Measurements from ENCODE around the gene FBL. TPM values are rescaled to one million over a fixed set of nuclear protein-coding genes. Genes with fewer than 3 reads are reported as not detected.

Gene FBL
- total and polyA plus RNA-seq, 4 donors = 121 to 232 (median 154) TPM

DNA sequence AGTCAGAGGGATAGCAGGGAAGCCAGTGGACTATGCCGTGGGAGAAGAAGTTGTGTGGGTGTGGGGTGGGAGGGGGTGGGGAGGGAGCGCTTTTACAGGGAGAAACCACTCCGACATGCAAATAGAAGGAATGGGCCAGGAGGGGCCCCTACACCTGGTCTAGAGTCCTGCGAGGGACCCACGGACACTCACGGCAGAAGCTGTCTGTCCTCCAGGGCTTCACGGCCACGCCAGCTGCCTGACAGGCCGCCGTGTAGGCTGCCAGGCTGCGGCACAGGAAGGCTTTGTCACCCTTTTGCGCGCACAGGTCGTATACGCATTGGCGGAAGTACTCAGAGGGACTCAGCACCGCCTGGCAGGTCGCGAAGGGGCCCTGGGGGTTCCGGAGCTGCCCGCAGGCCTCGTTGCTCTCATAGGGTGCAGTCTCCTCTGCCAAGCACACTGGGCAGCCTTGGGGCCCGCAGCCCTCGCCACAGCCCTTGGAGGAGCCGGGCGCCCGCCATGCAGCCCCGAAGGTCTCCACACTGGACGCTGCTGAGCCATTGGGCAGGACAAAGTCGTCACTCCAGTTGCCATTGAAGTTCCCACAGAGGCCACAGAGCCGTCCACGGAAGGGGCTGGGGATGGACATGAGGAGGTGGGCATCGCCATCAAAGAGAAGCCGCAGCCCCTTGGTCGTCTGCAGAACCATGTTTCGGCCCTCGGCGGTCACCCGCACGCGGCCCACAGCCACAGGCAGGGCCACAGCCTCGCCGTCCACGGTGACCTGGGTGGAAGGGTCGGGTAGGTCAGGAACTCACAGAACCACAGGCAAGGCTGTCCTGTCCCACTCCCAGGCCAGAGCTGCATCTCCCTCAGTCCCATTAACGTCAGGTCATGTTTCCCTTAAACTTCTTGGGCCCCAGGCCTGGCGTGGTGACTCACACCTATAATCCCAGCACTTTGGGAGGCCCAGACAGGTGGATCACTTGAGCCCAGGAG lies 26.0 kb upstream of the FBL start:
- no peak for ATAC-seq (ENCODE audit: low FRiP score)
- peak in 1 of 2 donors; percentile 75 for DNase-seq
- intact Hi-C loops (cut with DNase I) = no loop called here
- WGBS, 2 donors = 88 to 92% methylated on average over 47 of the region's 47 CpGs
- no peaks in the 10 kb centered on the region for H3K4me1 ChIP-seq (ENCODE audit: control insufficient read depth in 1 of 2, insufficient read depth in 2 of 2, low read length in 2 of 2)
- no peaks in the 10 kb centered on the region for H3K9me3 ChIP-seq (ENCODE audit: control insufficient read depth, low read length)
- no peak overlapping the region for H3K27ac ChIP-seq (ENCODE audit: low read depth in 1 of 2, low read length in 2 of 2)
- H3K36me3 ChIP-seq (ENCODE audit: control insufficient read depth in 1 of 2, insufficient read depth in 2 of 2, low read length in 1 of 2) = no peaks in the 10 kb centered on the region
- no peaks in the 10 kb centered on the region for H3K27me3 ChIP-seq (ENCODE audit: control insufficient read depth in 1 of 2, insufficient read depth in 2 of 2, low read length in 1 of 2)
- no peak overlapping the region for H3K4me3 ChIP-seq (ENCODE audit: low read length in 2 of 2)

GRCh38 chr19:39871362-39871761 lies 25.2 kb upstream of the FBL start:
- ATAC-seq (ENCODE audit: low FRiP score) = no peak
- intact Hi-C loops (cut with DNase I) = no loop called here

DNA sequence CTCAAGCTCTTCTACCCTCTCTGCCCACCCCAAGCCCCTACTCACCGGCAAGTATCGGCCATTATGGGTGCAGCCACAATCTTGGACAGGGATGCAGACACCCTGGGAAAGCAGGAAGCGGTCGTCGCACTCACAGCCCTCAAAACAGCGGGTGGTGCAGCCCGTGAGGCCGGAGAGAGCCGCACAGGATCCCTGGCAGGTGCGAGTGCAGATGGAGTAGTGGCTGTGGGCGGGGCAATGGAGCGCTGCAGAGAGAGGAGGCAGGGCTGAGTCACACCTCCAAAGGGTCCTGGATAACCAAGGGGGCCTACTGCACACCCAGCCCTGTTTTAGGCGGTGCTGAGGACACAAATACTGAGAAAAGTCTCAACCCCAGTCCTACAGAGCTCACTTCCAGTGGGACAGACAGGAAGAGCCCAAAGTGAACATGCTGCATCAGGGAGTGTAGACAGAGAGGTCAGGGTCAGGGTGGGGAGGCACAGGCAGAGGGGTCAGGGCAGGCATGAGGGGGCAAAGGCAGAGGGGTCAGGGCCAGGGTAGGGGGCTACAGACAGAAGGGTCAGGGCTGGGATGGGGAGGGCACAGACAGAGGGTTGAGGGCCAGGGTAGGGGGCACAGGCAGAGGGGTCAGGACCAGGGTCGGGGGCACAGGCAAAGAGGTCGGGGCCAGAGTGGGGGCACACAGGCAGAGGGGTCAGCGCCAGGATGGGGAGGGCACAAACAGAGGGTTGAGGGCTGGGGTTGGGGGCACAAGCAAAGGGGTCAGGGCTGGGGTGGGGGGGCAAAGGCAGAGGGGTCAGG lies 24.2 kb upstream of the FBL start:
- H3K9me3 ChIP-seq (ENCODE audit: control insufficient read depth, low read length) = no peaks in the 10 kb centered on the region
- H3K4me1 ChIP-seq (ENCODE audit: control insufficient read depth in 1 of 2, insufficient read depth in 2 of 2, low read length in 2 of 2) = no peaks in the 10 kb centered on the region
- no peak overlapping the region for H3K4me3 ChIP-seq (ENCODE audit: low read length in 2 of 2)
- intact Hi-C loops (cut with DNase I) = no loop called here
- no peaks in the 10 kb centered on the region for H3K36me3 ChIP-seq (ENCODE audit: control insufficient read depth in 1 of 2, insufficient read depth in 2 of 2, low read length in 1 of 2)
- ATAC-seq (ENCODE audit: low FRiP score) (no peak), DNase-seq (peak in 1 of 2 donors; percentile 64)
- H3K27ac ChIP-seq (ENCODE audit: low read depth in 1 of 2, low read length in 2 of 2) = no peak overlapping the region
- WGBS, 2 donors = 31% methylated on average over 16 of the region's 16 CpGs
- H3K27me3 ChIP-seq (ENCODE audit: control insufficient read depth in 1 of 2, insufficient read depth in 2 of 2, low read length in 1 of 2) = no peaks in the 10 kb centered on the region

More at GRCh38 chr19:39871362-39871761, 25.2 kb upstream of the FBL start:
- 91 to 92% methylated on average over 6 of the region's 6 CpGs for WGBS, 2 donors
- no peak overlapping the region for H3K27ac ChIP-seq (ENCODE audit: low read depth in 1 of 2, low read length in 2 of 2)
- DNase-seq = peak in 1 of 2 donors; percentile 36
- no peaks in the 10 kb centered on the region for H3K4me1 ChIP-seq (ENCODE audit: control insufficient read depth in 1 of 2, insufficient read depth in 2 of 2, low read length in 2 of 2)
- no peak overlapping the region for H3K4me3 ChIP-seq (ENCODE audit: low read length in 2 of 2)
- no peaks in the 10 kb centered on the region for H3K36me3 ChIP-seq (ENCODE audit: control insufficient read depth in 1 of 2, insufficient read depth in 2 of 2, low read length in 1 of 2)
- H3K9me3 ChIP-seq (ENCODE audit: control insufficient read depth, low read length) = no peaks in the 10 kb centered on the region
- no peaks in the 10 kb centered on the region for H3K27me3 ChIP-seq (ENCODE audit: control insufficient read depth in 1 of 2, insufficient read depth in 2 of 2, low read length in 1 of 2)

DNA sequence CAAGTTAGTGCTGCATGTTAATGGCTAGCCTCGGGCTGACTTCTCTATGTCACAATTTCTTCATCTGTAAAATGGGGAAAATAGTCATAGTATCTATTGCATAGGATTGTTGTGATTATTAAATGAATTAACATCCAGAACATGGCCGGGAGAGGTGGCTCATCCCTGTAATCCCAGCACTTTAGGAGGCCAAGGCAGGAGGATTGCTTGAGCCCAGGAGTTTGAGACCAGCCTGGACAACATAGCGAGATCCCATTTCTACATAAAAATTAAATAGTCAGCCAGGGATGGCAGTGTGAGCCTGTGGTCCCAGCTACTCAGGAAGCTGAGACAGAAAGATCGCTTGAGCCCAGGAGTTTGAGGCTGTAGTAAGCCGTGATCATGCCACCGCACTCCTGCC lies 21.8 kb upstream of the FBL start:
- no peak overlapping the region for H3K27ac ChIP-seq (ENCODE audit: low read depth in 1 of 2, low read length in 2 of 2)
- no peaks in the 10 kb centered on the region for H3K9me3 ChIP-seq (ENCODE audit: control insufficient read depth, low read length)
- H3K4me1 ChIP-seq (ENCODE audit: control insufficient read depth in 1 of 2, insufficient read depth in 2 of 2, low read length in 2 of 2) = no peaks in the 10 kb centered on the region
- no peaks in the 10 kb centered on the region for H3K27me3 ChIP-seq (ENCODE audit: control insufficient read depth in 1 of 2, insufficient read depth in 2 of 2, low read length in 1 of 2)
- no peak for DNase-seq
- no peak overlapping the region for H3K4me3 ChIP-seq (ENCODE audit: low read length in 2 of 2)
- H3K36me3 ChIP-seq (ENCODE audit: control insufficient read depth in 1 of 2, insufficient read depth in 2 of 2, low read length in 1 of 2) = no peaks in the 10 kb centered on the region
- intact Hi-C loops (cut with DNase I) = no loop called here
- ATAC-seq (ENCODE audit: low FRiP score) = no peak
- 87 to 93% methylated on average over 6 of the region's 6 CpGs for WGBS, 2 donors

DNA sequence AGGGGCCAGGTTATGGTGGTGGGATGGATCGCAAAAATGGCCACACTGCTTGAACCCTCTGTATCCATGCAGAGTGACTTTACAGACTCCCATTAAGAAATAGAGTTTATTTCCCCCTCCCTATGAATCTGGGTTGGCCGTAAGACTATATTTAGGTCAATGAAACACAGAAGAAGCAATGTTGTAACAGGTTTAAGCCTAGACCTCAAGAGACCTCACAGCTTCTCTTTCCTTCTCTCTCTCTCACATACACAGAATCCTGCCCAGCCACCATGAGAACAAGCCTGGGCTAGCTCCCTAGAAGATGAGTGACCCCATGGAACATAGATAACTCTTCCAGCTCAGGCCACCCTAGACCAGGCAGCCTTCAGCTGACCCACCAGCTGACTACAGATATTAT lies 21.0 kb upstream of the FBL start:
- DNase-seq = peak in 1 of 2 donors; percentile 2
- 80 to 86% methylated on average over 2 of the region's 2 CpGs for WGBS, 2 donors
- H3K27me3 ChIP-seq (ENCODE audit: control insufficient read depth in 1 of 2, insufficient read depth in 2 of 2, low read length in 1 of 2) = no peaks in the 10 kb centered on the region
- H3K27ac ChIP-seq (ENCODE audit: low read depth in 1 of 2, low read length in 2 of 2) = no peak overlapping the region
- no peaks in the 10 kb centered on the region for H3K36me3 ChIP-seq (ENCODE audit: control insufficient read depth in 1 of 2, insufficient read depth in 2 of 2, low read length in 1 of 2)
- no peaks in the 10 kb centered on the region for H3K9me3 ChIP-seq (ENCODE audit: control insufficient read depth, low read length)
- intact Hi-C loops (cut with DNase I) = no loop called here
- no peak for ATAC-seq (ENCODE audit: low FRiP score)
- no peak overlapping the region for H3K4me3 ChIP-seq (ENCODE audit: low read length in 2 of 2)
- H3K4me1 ChIP-seq (ENCODE audit: control insufficient read depth in 1 of 2, insufficient read depth in 2 of 2, low read length in 2 of 2) = no peaks in the 10 kb centered on the region

DNA sequence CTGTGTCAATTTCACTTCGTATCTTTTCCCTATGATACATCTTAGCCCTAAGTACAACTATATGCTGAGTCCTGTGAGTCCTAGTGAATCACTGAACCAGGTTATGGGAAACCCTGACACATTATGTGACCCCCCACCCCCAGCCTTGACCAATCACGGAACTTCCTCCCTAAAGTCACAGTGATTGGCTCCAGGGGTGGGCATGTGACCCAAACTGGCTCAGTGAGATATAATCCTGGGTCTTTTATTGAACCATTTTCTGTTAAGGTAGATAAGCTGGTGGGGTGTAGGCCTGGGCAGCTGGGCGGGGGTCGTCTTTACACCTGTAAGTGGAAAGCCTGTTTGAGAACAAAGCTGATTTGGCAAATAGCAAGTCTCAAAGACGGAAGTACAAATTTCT lies 19.8 kb upstream of the FBL start:
- Histone ChIP-seq H3K27me3 (ENCODE audit: control insufficient read depth in 1 of 2, insufficient read depth in 2 of 2, low read length in 1 of 2) (no peaks in the 10 kb centered on the region), H3K27ac (ENCODE audit: low read depth in 1 of 2, low read length in 2 of 2) (no peak overlapping the region), H3K4me3 (ENCODE audit: low read length in 2 of 2) (no peak overlapping the region), H3K36me3 (ENCODE audit: control insufficient read depth in 1 of 2, insufficient read depth in 2 of 2, low read length in 1 of 2) (no peaks in the 10 kb centered on the region), H3K9me3 (ENCODE audit: control insufficient read depth, low read length) (no peaks in the 10 kb centered on the region), H3K4me1 (ENCODE audit: control insufficient read depth in 1 of 2, insufficient read depth in 2 of 2, low read length in 2 of 2) (no peaks in the 10 kb centered on the region)
- ATAC-seq (ENCODE audit: low FRiP score) (no peak), DNase-seq (peak in 1 of 2 donors; percentile 24)
- WGBS, 2 donors = 79 to 81% methylated on average over 5 of the region's 5 CpGs
- intact Hi-C loops (cut with DNase I) = no loop called here

DNA sequence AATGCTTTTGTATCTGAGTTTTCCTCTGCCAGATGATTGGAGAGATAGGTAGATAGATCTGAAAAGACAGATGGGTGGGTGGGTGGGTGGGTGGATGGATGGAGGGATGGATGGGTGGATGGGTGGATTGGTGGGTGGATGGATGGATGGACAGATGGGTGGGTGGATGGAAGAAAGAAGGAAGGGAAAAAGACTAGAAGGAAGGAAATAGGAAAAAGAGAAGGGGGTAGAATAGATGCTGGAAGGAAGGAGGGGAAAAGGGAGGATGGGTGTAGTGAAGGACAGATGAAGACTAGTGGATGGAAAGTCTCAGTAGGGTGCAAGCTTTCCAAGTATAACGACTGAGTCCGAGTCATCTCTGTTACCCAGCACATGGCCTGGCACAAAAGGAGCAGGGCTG lies 19.0 kb upstream of the FBL start:
- Histone ChIP-seq H3K27me3 (ENCODE audit: control insufficient read depth in 1 of 2, insufficient read depth in 2 of 2, low read length in 1 of 2) (no peaks in the 10 kb centered on the region), H3K4me1 (ENCODE audit: control insufficient read depth in 1 of 2, insufficient read depth in 2 of 2, low read length in 2 of 2) (no peaks in the 10 kb centered on the region), H3K9me3 (ENCODE audit: control insufficient read depth, low read length) (no peaks in the 10 kb centered on the region), H3K27ac (ENCODE audit: low read depth in 1 of 2, low read length in 2 of 2) (no peak overlapping the region), H3K4me3 (ENCODE audit: low read length in 2 of 2) (no peak overlapping the region), H3K36me3 (ENCODE audit: control insufficient read depth in 1 of 2, insufficient read depth in 2 of 2, low read length in 1 of 2) (no peaks in the 10 kb centered on the region)
- intact Hi-C loops (cut with DNase I) = no loop called here
- no peak for ATAC-seq (ENCODE audit: low FRiP score)
- no peak for DNase-seq
- 88 to 93% methylated on average over 2 of the region's 2 CpGs for WGBS, 2 donors

DNA sequence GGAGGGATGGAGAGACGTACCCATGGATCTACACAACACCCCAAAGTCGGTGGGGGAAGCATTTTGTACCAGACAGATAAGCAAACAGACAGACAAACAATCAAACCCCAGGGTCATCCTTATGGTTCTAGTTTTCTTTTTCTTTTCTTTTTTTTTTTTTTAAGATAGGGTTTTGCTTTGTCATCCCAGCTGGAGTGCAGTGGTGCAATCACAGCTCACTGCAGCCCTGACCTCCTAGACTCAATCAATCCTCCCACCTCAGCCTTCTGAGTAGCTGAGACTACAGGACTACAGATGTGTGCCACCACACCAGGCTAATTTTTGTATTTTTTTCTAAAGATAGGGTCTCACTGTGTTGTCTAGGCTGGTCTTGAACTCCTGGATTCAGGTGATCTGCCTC lies 17.9 kb upstream of the FBL start:
- H3K27ac ChIP-seq (ENCODE audit: low read depth in 1 of 2, low read length in 2 of 2) = no peak overlapping the region
- H3K27me3 ChIP-seq (ENCODE audit: control insufficient read depth in 1 of 2, insufficient read depth in 2 of 2, low read length in 1 of 2) = no peaks in the 10 kb centered on the region
- ATAC-seq (ENCODE audit: low FRiP score) (no peak), DNase-seq (no peak)
- no peaks in the 10 kb centered on the region for H3K4me1 ChIP-seq (ENCODE audit: control insufficient read depth in 1 of 2, insufficient read depth in 2 of 2, low read length in 2 of 2)
- H3K4me3 ChIP-seq (ENCODE audit: low read length in 2 of 2) = no peak overlapping the region
- intact Hi-C loops (cut with DNase I) = no loop called here
- no peaks in the 10 kb centered on the region for H3K9me3 ChIP-seq (ENCODE audit: control insufficient read depth, low read length)
- 72 to 84% methylated on average over 2 of the region's 2 CpGs for WGBS, 2 donors
- H3K36me3 ChIP-seq (ENCODE audit: control insufficient read depth in 1 of 2, insufficient read depth in 2 of 2, low read length in 1 of 2) = no peaks in the 10 kb centered on the region

All from aorta (tissue), 5 donors.